A375 (cell line): ENCODE measurements around the gene STX11. TPM values are rescaled to one million over a fixed set of nuclear protein-coding genes. Genes with fewer than 3 reads are reported as not detected.

Experiments
- total RNA-seq: library from RNA; depleted of rRNA; stranded (reverse); fragments of >200 nt; shearing (Covaris generic); gene quantifications from 2 replicates; pipeline ENCODE4 v1.2.3, GENCODE V29; 2014; rRNA removed

The STX11 gene
- total RNA-seq: 0.08 and 0.24 TPM in 2 replicates

DNA sequence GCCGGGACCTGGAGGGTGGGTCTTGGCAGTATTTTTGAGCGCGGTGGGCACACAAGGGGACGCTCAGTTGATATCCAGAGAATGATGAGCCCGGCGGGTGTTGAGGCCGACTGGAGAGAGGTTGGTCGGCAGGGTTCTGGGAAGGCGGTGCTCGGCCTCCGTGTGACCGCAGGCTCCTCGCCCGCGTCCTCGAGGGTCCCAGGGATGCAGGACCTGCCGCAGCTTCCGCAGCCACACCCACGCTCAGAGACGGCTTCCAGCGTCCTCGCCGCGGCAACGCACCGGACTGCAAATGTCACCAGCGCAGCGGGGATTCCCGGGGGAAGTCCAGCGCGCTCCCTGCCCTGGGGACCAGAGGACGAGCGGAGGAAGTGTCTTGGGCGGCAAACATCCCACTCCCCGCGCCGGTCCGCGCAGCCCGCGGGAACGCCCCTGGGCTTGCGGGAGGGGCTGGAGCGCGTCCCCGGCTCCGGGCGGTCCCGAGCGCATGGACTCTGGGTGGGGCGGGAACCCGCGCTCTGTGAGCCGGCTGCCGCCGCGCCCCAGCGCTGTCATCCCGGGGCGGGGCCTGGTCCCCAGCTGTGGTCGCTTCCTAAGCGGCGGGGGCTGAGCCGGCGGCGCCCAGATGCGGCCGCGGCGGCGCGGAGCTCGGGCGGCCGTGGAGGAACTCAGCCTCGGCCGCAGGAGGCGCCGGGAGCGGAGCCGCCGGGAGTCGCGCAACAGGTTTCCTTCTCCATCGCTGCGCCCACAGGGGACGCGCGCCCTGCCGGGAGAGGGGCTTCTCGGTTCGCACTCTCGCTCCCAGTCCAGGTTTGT lies at the start of gene STX11:
Gene STX11 (plus strand): TSS at position 624 of the 816 bp plus-strand sequence. CDS start 36,111 bp downstream, outside the sequence.

Other genes with a start within 250 kb of the STX11 start
- gene PLAGL1, start 142.3 kb upstream of the STX11 start, total RNA-seq: 1.8 and 3.5 TPM in 2 replicates
- 70.8 and 73.0 TPM in 2 replicates for gene SF3B5, start 54.9 kb upstream of the STX11 start, total RNA-seq
- gene UTRN, start 134.8 kb downstream of the STX11 start, total RNA-seq: 35.5 and 50.6 TPM in 2 replicates